Parathyroid adenoma (tissue), 2 donors: ENCODE measurements around the gene RBM22.

Source experiments
- H2AFZ ChIP-seq: fragments of 300-600 bp; sonication (generic); one replicate; pipeline ENCODE4 v1.7.0; 2017; ENCODE audit warnings: antibody characterized with exemption, mild to moderate bottlenecking
- H3K27ac ChIP-seq: fragments of 300-600 bp; sonication (generic); one replicate; pipeline ENCODE4 v1.7.0; 2017
- H3K27me3 ChIP-seq: fragments of 300-600 bp; sonication (generic); one replicate; pipeline ENCODE4 v1.7.0; 2017; ENCODE audit warnings: low read length; ENCODE audit not compliant: control insufficient read depth, insufficient read depth
- H3K36me3 ChIP-seq: fragments of 300-600 bp; sonication (generic); one replicate; pipeline ENCODE4 v1.7.0; 2017; ENCODE audit warnings: low read length; ENCODE audit not compliant: control insufficient read depth, insufficient read depth
- H3K4me1 ChIP-seq: fragments of 300-600 bp; sonication (generic); one replicate; pipeline ENCODE4 v1.7.0; 2017; ENCODE audit warnings: control low read depth
- H3K4me2 ChIP-seq: fragments of 300-600 bp; sonication (generic); one replicate; pipeline ENCODE4 v1.7.0; 2017; ENCODE audit warnings: low read length
- H3K4me3 ChIP-seq: fragments of 300-600 bp; sonication (generic); one replicate; pipeline ENCODE4 v1.7.0; 2017; ENCODE audit warnings: low read depth, low read length
- H3K79me2 ChIP-seq: fragments of 300-600 bp; sonication (generic); one replicate; pipeline ENCODE4 v1.7.0; 2017; ENCODE audit warnings: control low read depth
- H3K9ac ChIP-seq: fragments of 300-600 bp; sonication (generic); one replicate; pipeline ENCODE4 v1.7.0; 2017; ENCODE audit warnings: mild to moderate bottlenecking
- H3K9me3 ChIP-seq: fragments of 300-600 bp; sonication (generic); one replicate; pipeline ENCODE4 v1.7.0; 2017; ENCODE audit warnings: low read length; ENCODE audit not compliant: control insufficient read depth
- CTCF ChIP-seq: fragments of 300-600 bp; sonication (generic); IDR thresholded peaks from one replicate; pipeline ENCODE4 v1.7.0; 2017; ENCODE audit warnings: antibody characterized with exemption, mild to moderate bottlenecking
- donor health status: primary hyperparathyroidism.

The RBM22 gene

GRCh38 chr5:150675069-150675468, 25.8 kb downstream of the RBM22 start:
- H3K27ac ChIP-seq, result no peak overlapping the region
- no peak overlapping the region for H3K9ac ChIP-seq

DNA sequence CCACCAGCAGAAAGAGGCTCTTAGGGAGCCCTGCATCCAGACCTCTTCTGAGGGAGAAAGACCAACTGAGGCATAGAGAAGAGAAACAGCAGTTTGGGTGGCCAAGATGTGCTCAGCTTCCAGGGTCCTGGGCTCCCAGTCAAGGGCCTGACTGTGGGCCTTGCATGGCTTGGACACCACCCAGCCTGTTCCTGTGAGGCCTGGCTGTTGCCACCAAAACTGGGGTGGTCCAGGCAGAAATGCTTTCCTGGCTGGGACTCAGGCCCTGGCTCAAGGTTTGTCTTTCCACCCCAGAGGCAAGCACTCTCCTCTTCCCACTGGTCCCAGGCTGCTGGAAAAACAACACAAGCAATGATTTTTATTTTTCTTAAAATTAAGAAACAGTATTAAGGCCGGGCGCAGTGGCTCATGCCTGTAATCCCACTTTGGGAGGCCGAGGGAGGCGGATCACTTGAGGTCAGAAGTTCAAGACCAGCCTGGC, 26.5 kb downstream of the RBM22 start:
- H3K4me2 ChIP-seq, result no peak overlapping the region
- H3K27ac ChIP-seq, result no peak overlapping the region
- no peak overlapping the region for H2AFZ ChIP-seq
- no peaks in the 10 kb centered on the region for H3K9me3 ChIP-seq
- H3K79me2 ChIP-seq, result no peaks in the 10 kb centered on the region
- H3K27me3 ChIP-seq, result no peaks in the 10 kb centered on the region
- no peaks in the 10 kb centered on the region for H3K36me3 ChIP-seq
- H3K4me3 ChIP-seq, result no peak overlapping the region
- no peak for TF ChIP-seq CTCF
- no peaks in the 10 kb centered on the region for H3K4me1 ChIP-seq
- H3K9ac ChIP-seq, result no peak overlapping the region

More at GRCh38 chr5:150675069-150675468, 25.8 kb downstream of the RBM22 start:
- H3K27me3 ChIP-seq, result no peaks in the 10 kb centered on the region
- H3K36me3 ChIP-seq, result no peaks in the 10 kb centered on the region
- TF ChIP-seq CTCF, result no peak
- no peak overlapping the region for H3K4me3 ChIP-seq
- H3K79me2 ChIP-seq, result no peaks in the 10 kb centered on the region
- H3K9me3 ChIP-seq, result no peaks in the 10 kb centered on the region
- H2AFZ ChIP-seq, result no peak overlapping the region
- no peaks in the 10 kb centered on the region for H3K4me1 ChIP-seq
- H3K4me2 ChIP-seq, result no peak overlapping the region

DNA sequence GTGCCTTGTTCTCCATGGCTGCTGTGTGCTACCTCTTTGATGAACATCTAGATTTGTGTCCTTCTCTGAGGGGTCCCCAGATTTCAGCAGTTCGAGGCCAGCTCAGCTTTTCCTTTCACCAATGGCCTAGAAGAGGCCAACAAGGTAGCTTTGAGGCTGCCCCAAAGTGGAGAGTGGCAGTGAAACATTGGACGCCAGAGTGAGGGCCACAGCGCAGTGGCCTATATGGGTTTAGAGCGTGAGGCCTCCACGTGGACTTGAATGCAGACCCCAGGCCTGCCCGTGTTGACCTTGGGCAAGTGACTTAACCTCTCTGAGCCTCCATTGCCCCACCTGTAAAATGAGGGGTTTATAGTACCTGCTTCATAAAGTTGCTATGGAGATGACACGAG, 28.0 kb downstream of the RBM22 start:
- Histone ChIP-seq H3K36me3 (no peaks in the 10 kb centered on the region), H3K9me3 (no peaks in the 10 kb centered on the region), H3K9ac (no peak overlapping the region), H3K79me2 (no peaks in the 10 kb centered on the region), H3K4me2 (no peak overlapping the region), H3K27me3 (no peaks in the 10 kb centered on the region), H3K4me3 (no peak overlapping the region), H3K27ac (no peak overlapping the region), H2AFZ (peak overlapping the region; percentile 61), H3K4me1 (no peaks in the 10 kb centered on the region)
- no peak for TF ChIP-seq CTCF

GRCh38 chr5:150672237-150672883, 28.5 kb downstream of the RBM22 start:
- Histone ChIP-seq H3K4me1 (no peaks in the 10 kb centered on the region), H3K4me3 (no peak overlapping the region), H3K9ac (no peak overlapping the region), H2AFZ (peak overlapping the region; percentile 61), H3K27me3 (no peaks in the 10 kb centered on the region), H3K27ac (no peak overlapping the region), H3K79me2 (no peaks in the 10 kb centered on the region), H3K9me3 (no peaks in the 10 kb centered on the region), H3K4me2 (peak overlapping the region; percentile 43), H3K36me3 (no peaks in the 10 kb centered on the region)
- TF ChIP-seq CTCF, result no peak
